GM12878 (cell line): ENCODE results near the gene TMEM255B. TPM values are rescaled to one million over a fixed set of nuclear protein-coding genes. Genes with fewer than 3 reads are reported as not detected.

Experiments used
- ATAC-seq: fragments of 200-7000 bp; cut with Tn5 transposase; 3 replicates; pipeline ENCODE4 v1.9.1; 2020; ENCODE audit warnings: mild to moderate bottlenecking, moderate library complexity
- BruUV-seq: library from RNA; stranded (reverse); fragments of 400-500 nt; replicated peaks from 2 replicates; lab custom pipeline; 2021; lab: Mats Ljungman, UMichigan
- CTCF ChIA-PET: fragments of 300-600 bp; sonication (Branson Sonifier 250); formaldehyde crosslinking; extraction: SDS; loops from one replicate; lab custom pipeline; 2021; ENCODE audit warnings: inconsistent platforms; lab: Yijun Ruan, JAX
- POLR2A ChIA-PET: fragments of 350-600 bp; formaldehyde crosslinking; extraction: SDS; loops from one replicate; lab custom pipeline; 2021; ENCODE audit warnings: inconsistent platforms; lab: Charles Lee
- RAD21 ChIA-PET: fragments of 300-600 bp; sonication (Branson Sonifier 250); formaldehyde crosslinking; loops from one replicate; lab custom pipeline; 2023; ENCODE audit warnings: antibody characterized with exemption; ENCODE audit not compliant: unreplicated experiment; lab: Charles Lee
- SMC1A ChIA-PET: fragments of 300-600 bp; sonication (Branson Sonifier 250); formaldehyde crosslinking; loops from one replicate; lab custom pipeline; 2023; ENCODE audit not compliant: unreplicated experiment, uncharacterized antibody; lab: Charles Lee
- DNase-seq: peaks from one replicate; pipeline ENCODE4 v3.0.0-alpha.2; 2011; ENCODE audit warnings: low read depth, low spot score
- FAIRE-seq: peaks from 3 replicates; lab custom pipeline; 2011; peaks lifted over from hg19 to GRCh38; lab: Jason Lieb, UNC
- H2AFZ ChIP-seq: 2 replicates; pipeline ENCODE4 v1.6.0; 2011; ENCODE audit warnings: low read depth, low read length, control low read depth; ENCODE audit not compliant: control insufficient read depth
- H3K27ac ChIP-seq: 2 replicates; pipeline ENCODE4 v1.5.1; 2011; ENCODE audit warnings: control low read depth; ENCODE audit not compliant: control insufficient read depth, insufficient read depth
- H3K27me3 ChIP-seq, 2 experiments: replicated peaks in 1 of 2; 2 replicates each; pipeline versions ENCODE4 v1.6.0 to v1.6.1; 2011; ENCODE audit warnings: low read length in 1 of 2; ENCODE audit not compliant: control insufficient read depth in 2 of 2, insufficient read depth in 2 of 2
- H3K36me3 ChIP-seq, 2 experiments: 2 replicates each; pipeline ENCODE4 v1.5.1; 2011; ENCODE audit warnings: low read length in 1 of 2; ENCODE audit not compliant: control insufficient read depth in 2 of 2, insufficient read depth in 2 of 2
- H3K4me1 ChIP-seq: 2 replicates; pipeline ENCODE4 v1.6.1; 2011; ENCODE audit warnings: mild to moderate bottlenecking, low read length, moderate library complexity, mixed read lengths; ENCODE audit not compliant: control insufficient read depth, insufficient read depth
- H3K4me2 ChIP-seq: 2 replicates; pipeline ENCODE4 v1.6.0; 2011; ENCODE audit warnings: control low read depth; ENCODE audit not compliant: control insufficient read depth, insufficient read depth
- H3K4me3 ChIP-seq: fragments of 200-600 bp; sonication (generic); 2 replicates; pipeline ENCODE4 v1.5.1; 2016
- H3K79me2 ChIP-seq: 2 replicates; pipeline ENCODE4 v1.6.0; 2011; ENCODE audit warnings: low read length; ENCODE audit not compliant: control insufficient read depth, insufficient read depth
- H3K9ac ChIP-seq: 2 replicates; pipeline ENCODE4 v1.8.0; 2011; ENCODE audit warnings: low read length, control low read depth, mixed read lengths; ENCODE audit not compliant: control insufficient read depth, insufficient read depth
- H3K9me3 ChIP-seq: replicated peaks from 3 replicates; pipeline ENCODE4 v1.5.1; 2011; ENCODE audit warnings: mild to moderate bottlenecking, low read length; ENCODE audit not compliant: control insufficient read depth, insufficient read depth
- H4K20me1 ChIP-seq: 2 replicates; pipeline ENCODE4 v1.6.0; 2011; ENCODE audit not compliant: control insufficient read depth, insufficient read depth
- CTCF ChIP-seq, 3 experiments: IDR thresholded peaks in 2 of 3; conservative IDR thresholded peaks in 1 of 3; 2 replicates each; pipeline ENCODE4 v1.5.1; 2011; ENCODE audit warnings: low read depth in 3 of 3, low read length in 3 of 3, mild to moderate bottlenecking in 3 of 3, control low read depth in 2 of 3, moderate library complexity in 2 of 3, inconsistent platforms in 1 of 3, mixed read lengths in 1 of 3; ENCODE audit not compliant: control insufficient read depth in 2 of 3, insufficient read depth in 1 of 3; ENCODE audit errors: extremely low read depth in 1 of 3
- JUND ChIP-seq: IDR thresholded peaks from 2 replicates; pipeline ENCODE4 v1.6.1; 2012; ENCODE audit warnings: low read depth, mild to moderate bottlenecking, low read length, improper control_type of control experiment, moderate library complexity
- MYB ChIP-seq: fragments of 150-350 bp; IDR thresholded peaks from 2 replicates; pipeline ENCODE4 v1.6.1; 2014; ENCODE audit warnings: mild to moderate bottlenecking, low read depth, low read length, borderline replicate concordance
- POU2F2 ChIP-seq: IDR thresholded peaks from 3 replicates; pipeline ENCODE4 v1.6.1; 2011; ENCODE audit warnings: low read depth, mild to moderate bottlenecking, low read length, borderline replicate concordance
- STAT1 ChIP-seq: fragments of 450-650 bp; conservative IDR thresholded peaks from 2 replicates; pipeline ENCODE4 v1.6.1; 2014; ENCODE audit warnings: antibody characterized with exemption, mild to moderate bottlenecking
- ZNF384 ChIP-seq: IDR thresholded peaks from 2 replicates; pipeline ENCODE4 v1.6.1; 2012; ENCODE audit warnings: low read depth, mild to moderate bottlenecking, low read length, improper control_type of control experiment, borderline replicate concordance
- ZZZ3 ChIP-seq: IDR thresholded peaks from 2 replicates; pipeline ENCODE4 v1.6.1; 2011; ENCODE audit warnings: low read depth; ENCODE audit not compliant: control insufficient read depth, insufficient read length
- WGBS: methylation state at CpG from one replicate; pipeline ENCODE4 v1.1.6; 2016; ENCODE audit warnings: low lambda C conversion rate; ENCODE audit not compliant: insufficient replicate concordance, insufficient coverage; ENCODE audit errors: missing lambda C conversion rate; 5-methylcytosine and 5-hydroxymethylcytosine counted together
- in situ Hi-C: fragments of 300-500 bp; cut with MboI; formaldehyde crosslinking; loops from 9 replicates; pipeline ENCODE4 v1.14.3; 2018; ENCODE audit warnings: mixed read lengths
- intact Hi-C: fragments of 100-400 bp; cut with micrococcal nuclease; formaldehyde crosslinking; loops from one replicate; pipeline ENCODE4 v1.14.2; 2022; ENCODE audit not compliant: unreplicated experiment
- polyA plus RNA-seq, 11 experiments: library from polyadenylated mRNA; depleted of rRNA in 4 of 11; unstranded in 6 of 11; stranded (reverse) in 5 of 11; fragments of >200 nt; fragmentation: Nextera tagmentation in 4 of 11; fragmentation: Illumina TruSeq in 1 of 11; extraction: Ambion mirVana in 4 of 11; extraction: Trizol in 1 of 11; gene quantifications; 1 replicate in 1 of 11; 2 replicates in 10 of 11; pipeline versions ENCODE4 v1.2.1 to v1.2.3, GENCODE V29; 2011 to 2016; ENCODE audit warnings: inconsistent platforms in 2 of 11, missing spikeins in 2 of 11, low read depth in 1 of 11
- total RNA-seq, 4 experiments: library from RNA; depleted of rRNA in 3 of 4; stranded (reverse); fragments of >200 nt in 3 of 4; fragmentation: Illumina TruSeq in 1 of 4; extraction: Trizol in 1 of 4; gene quantifications; 2 replicates each; pipeline versions ENCODE4 v1.2.1 to v1.2.3, GENCODE V29; 2013 to 2021
- TF ChIP-seq, protein P1 (sequence below): fragments of 450-650 bp; IDR thresholded peaks from 2 replicates; pipeline ENCODE4 v1.6.1; 2017; ENCODE audit warnings: mild to moderate bottlenecking, moderate library complexity
- TF ChIP-seq, protein P2 (sequence below): fragments of 450-650 bp; IDR thresholded peaks from 2 replicates; pipeline ENCODE4 v1.6.1; 2017; ENCODE audit warnings: borderline replicate concordance
- TF ChIP-seq, protein P3 (sequence below): fragments of 450-650 bp; IDR thresholded peaks from 2 replicates; pipeline ENCODE4 v1.6.1; 2016; ENCODE audit warnings: mild to moderate bottlenecking, moderate library complexity, borderline replicate concordance

TMEM255B gene
- total and polyA plus RNA-seq, 10 of the 15 experiments (the other 5 are each of a cell fraction or from before 2014, with no cell fraction given): 0.04 to 0.62 (median 0.13) TPM; not detected in 3

DNA sequence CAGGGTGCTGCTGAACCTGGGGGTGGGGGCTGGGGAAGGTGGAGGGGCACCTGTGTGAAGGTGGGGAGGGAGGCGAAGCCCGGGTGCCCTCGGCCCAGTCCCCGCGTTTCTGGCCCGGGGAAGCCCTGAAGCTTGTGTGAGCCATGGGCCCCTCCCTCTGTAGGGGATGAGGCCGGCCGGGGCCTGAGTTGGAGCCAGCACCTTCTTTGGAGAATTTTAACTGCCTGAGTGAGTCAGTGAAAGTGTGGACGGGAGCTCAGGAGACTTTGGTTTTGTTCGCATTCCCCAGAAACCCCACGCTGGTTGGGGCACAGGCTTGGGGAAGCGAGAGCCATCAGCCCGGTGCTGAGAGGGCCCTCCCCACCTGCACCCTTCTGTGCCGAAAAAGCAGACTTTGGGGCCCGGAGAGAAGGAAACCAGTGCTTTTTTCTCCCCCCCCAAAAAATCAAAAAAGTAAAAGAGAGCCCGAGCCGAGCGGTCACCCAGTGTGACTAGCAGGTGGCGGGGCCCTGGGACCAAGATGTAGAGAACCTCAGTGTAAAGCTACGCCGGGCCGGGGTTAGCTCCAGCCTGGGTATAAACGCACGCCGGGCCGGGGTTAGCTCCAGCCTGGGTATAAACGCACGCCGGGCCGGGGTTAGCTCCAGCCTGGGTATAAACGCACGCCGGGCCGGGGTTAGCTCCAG, 45.1 kb downstream of the TMEM255B start:
- intact Hi-C loops (no loop called here), in situ Hi-C loops (no loop called here)
- H4K20me1 ChIP-seq: no peaks in the 10 kb centered on the region
- SMC1A ChIA-PET: no interaction called here
- no peaks in the 10 kb centered on the region for H3K36me3 ChIP-seq
- H3K27ac ChIP-seq: no peak overlapping the region
- CTCF ChIA-PET: interaction anchor here (0.7 kb wide), 1 partner anchor 393 kb away, joined by 3 read pairs; no protein-coding TSS in a partner anchor
- H2AFZ ChIP-seq: no peak overlapping the region
- H3K9me3 ChIP-seq: peaks cover 5% of the 10 kb centered on the region; the same call in 2 of the 3 replicates
- H3K4me2 ChIP-seq: no peak overlapping the region
- H3K27me3 ChIP-seq: no peaks in the 10 kb centered on the region
- no TSS peak for BruUV-seq
- FAIRE-seq (no peak), ATAC-seq (no peak), DNase-seq (no peak)
- WGBS: 89% methylated on average over 34 of the region's 34 CpGs
- no peak overlapping the region for H3K9ac ChIP-seq
- H3K4me1 ChIP-seq: no peaks in the 10 kb centered on the region
- H3K4me3 ChIP-seq: no peak overlapping the region
- POLR2A ChIA-PET: no interaction called here
- RAD21 ChIA-PET: no interaction called here
- no peaks in the 10 kb centered on the region for H3K79me2 ChIP-seq
- no peak for TF ChIP-seq ZZZ3
- TF ChIP-seq, protein P1, sequence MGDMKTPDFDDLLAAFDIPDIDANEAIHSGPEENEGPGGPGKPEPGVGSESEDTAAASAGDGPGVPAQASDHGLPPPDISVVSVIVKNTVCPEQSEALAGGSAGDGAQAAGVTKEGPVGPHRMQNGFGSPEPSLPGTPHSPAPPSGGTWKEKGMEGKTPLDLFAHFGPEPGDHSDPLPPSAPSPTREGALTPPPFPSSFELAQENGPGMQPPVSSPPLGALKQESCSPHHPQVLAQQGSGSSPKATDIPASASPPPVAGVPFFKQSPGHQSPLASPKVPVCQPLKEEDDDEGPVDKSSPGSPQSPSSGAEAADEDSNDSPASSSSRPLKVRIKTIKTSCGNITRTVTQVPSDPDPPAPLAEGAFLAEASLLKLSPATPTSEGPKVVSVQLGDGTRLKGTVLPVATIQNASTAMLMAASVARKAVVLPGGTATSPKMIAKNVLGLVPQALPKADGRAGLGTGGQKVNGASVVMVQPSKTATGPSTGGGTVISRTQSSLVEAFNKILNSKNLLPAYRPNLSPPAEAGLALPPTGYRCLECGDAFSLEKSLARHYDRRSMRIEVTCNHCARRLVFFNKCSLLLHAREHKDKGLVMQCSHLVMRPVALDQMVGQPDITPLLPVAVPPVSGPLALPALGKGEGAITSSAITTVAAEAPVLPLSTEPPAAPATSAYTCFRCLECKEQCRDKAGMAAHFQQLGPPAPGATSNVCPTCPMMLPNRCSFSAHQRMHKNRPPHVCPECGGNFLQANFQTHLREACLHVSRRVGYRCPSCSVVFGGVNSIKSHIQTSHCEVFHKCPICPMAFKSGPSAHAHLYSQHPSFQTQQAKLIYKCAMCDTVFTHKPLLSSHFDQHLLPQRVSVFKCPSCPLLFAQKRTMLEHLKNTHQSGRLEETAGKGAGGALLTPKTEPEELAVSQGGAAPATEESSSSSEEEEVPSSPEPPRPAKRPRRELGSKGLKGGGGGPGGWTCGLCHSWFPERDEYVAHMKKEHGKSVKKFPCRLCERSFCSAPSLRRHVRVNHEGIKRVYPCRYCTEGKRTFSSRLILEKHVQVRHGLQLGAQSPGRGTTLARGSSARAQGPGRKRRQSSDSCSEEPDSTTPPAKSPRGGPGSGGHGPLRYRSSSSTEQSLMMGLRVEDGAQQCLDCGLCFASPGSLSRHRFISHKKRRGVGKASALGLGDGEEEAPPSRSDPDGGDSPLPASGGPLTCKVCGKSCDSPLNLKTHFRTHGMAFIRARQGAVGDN: no peak
- no peak for TF ChIP-seq JUND
- TF ChIP-seq, protein P2, sequence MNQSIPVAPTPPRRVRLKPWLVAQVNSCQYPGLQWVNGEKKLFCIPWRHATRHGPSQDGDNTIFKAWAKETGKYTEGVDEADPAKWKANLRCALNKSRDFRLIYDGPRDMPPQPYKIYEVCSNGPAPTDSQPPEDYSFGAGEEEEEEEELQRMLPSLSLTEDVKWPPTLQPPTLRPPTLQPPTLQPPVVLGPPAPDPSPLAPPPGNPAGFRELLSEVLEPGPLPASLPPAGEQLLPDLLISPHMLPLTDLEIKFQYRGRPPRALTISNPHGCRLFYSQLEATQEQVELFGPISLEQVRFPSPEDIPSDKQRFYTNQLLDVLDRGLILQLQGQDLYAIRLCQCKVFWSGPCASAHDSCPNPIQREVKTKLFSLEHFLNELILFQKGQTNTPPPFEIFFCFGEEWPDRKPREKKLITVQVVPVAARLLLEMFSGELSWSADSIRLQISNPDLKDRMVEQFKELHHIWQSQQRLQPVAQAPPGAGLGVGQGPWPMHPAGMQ: no peak
- TF ChIP-seq, protein P3, sequence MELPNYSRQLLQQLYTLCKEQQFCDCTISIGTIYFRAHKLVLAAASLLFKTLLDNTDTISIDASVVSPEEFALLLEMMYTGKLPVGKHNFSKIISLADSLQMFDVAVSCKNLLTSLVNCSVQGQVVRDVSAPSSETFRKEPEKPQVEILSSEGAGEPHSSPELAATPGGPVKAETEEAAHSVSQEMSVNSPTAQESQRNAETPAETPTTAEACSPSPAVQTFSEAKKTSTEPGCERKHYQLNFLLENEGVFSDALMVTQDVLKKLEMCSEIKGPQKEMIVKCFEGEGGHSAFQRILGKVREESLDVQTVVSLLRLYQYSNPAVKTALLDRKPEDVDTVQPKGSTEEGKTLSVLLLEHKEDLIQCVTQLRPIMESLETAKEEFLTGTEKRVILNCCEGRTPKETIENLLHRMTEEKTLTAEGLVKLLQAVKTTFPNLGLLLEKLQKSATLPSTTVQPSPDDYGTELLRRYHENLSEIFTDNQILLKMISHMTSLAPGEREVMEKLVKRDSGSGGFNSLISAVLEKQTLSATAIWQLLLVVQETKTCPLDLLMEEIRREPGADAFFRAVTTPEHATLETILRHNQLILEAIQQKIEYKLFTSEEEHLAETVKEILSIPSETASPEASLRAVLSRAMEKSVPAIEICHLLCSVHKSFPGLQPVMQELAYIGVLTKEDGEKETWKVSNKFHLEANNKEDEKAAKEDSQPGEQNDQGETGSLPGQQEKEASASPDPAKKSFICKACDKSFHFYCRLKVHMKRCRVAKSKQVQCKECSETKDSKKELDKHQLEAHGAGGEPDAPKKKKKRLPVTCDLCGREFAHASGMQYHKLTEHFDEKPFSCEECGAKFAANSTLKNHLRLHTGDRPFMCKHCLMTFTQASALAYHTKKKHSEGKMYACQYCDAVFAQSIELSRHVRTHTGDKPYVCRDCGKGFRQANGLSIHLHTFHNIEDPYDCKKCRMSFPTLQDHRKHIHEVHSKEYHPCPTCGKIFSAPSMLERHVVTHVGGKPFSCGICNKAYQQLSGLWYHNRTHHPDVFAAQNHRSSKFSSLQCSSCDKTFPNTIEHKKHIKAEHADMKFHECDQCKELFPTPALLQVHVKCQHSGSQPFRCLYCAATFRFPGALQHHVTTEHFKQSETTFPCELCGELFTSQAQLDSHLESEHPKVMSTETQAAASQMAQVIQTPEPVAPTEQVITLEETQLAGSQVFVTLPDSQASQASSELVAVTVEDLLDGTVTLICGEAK: no peak
- no peak for TF ChIP-seq STAT1
- TF ChIP-seq MYB: no peak
- no peak for TF ChIP-seq CTCF (IDR thresholded peaks at IDR 0.05 in 2 of 3, conservative IDR thresholded peaks at IDR 0.05 in 1 of 3; ENCODE audit: control insufficient read depth in 2 of 3, extremely low read depth in 1 of 3, insufficient read depth in 1 of 3, low read depth in 3 of 3, low read length in 3 of 3)
- no peak for TF ChIP-seq ZNF384
- no peak for TF ChIP-seq POU2F2
